PFSK-1 (cell line): Measurements from ENCODE around the gene KCNH1.

Experiments used
- POLR2AphosphoS5 ChIP-seq: IDR thresholded peaks from 2 replicates; pipeline ENCODE4 v1.6.1; 2012; ENCODE audit warnings: low read depth, mild to moderate bottlenecking, control low read depth, low read length, moderate library complexity
- REST ChIP-seq, 2 experiments: IDR thresholded peaks; 2 replicates each; pipeline versions ENCODE4 v1.6.1 to v1.8.0; 2011 to 2012; ENCODE audit warnings: low read depth in 2 of 2, low read length in 2 of 2, control low read depth in 1 of 2, inconsistent platforms in 1 of 2, mild to moderate bottlenecking in 1 of 2, moderate library complexity in 1 of 2; ENCODE audit not compliant: insufficient read depth in 1 of 2
- SIN3A ChIP-seq: IDR thresholded peaks from 2 replicates; pipeline ENCODE4 v1.6.1; 2012; ENCODE audit warnings: mild to moderate bottlenecking, low read length, moderate library complexity, borderline replicate concordance; ENCODE audit not compliant: insufficient read depth
- TAF1 ChIP-seq: IDR thresholded peaks from 2 replicates; pipeline ENCODE4 v1.6.1; 2012; ENCODE audit warnings: low read length, control low read depth, borderline replicate concordance; ENCODE audit not compliant: insufficient read depth

GRCh38 chr1:210747112-210747511, 386.8 kb downstream of the KCNH1 start:
- TF ChIP-seq REST (IDR thresholded peaks at IDR 0.05; ENCODE audit: insufficient read depth in 1 of 2, low read depth in 2 of 2, low read length in 2 of 2) = no peak
- no peak for TF ChIP-seq POLR2AphosphoS5
- TF ChIP-seq SIN3A = no peak
- TF ChIP-seq TAF1 = no peak
